ENCODE data around the gene NAALADL2. TPM values are rescaled to one million over a fixed set of nuclear protein-coding genes. Genes with fewer than 3 reads are reported as not detected.

NAALADL2 gene
- total RNA-seq, 1 experiment from 2014 or later, result 1.9 TPM

- no TSS peak for BruUV-seq (replicated peaks)
- Histone ChIP-seq H3K4me3 (ENCODE audit: low read length) (no peak overlapping the region), H4K20me1 (ENCODE audit: low read length) (no peaks in the 10 kb centered on the region), H3F3A (ENCODE audit: low read length, unreplicated experiment) (no peaks in the 10 kb centered on the region), H3K27me3 (ENCODE audit: low read length) (no peaks in the 10 kb centered on the region), H3K79me2 (ENCODE audit: low read length) (no peaks in the 10 kb centered on the region), H3K9me2 (replicated peaks; ENCODE audit: low read length) (no peaks in the 10 kb centered on the region), H3K36me3 (ENCODE audit: low read depth, low read length) (no peaks in the 10 kb centered on the region), H3K4me2 (ENCODE audit: low read length) (no peak overlapping the region), H3K27ac (ENCODE audit: low read length) (no peak overlapping the region), H3K9me3 (ENCODE audit: low read length) (no peaks in the 10 kb centered on the region), H2AFZ (ENCODE audit: low read length) (no peak overlapping the region), H3K4me1 (ENCODE audit: insufficient read depth, low read length) (no peaks in the 10 kb centered on the region), H3K9ac (ENCODE audit: low read length) (no peak overlapping the region)
- ChIA-PET POLR2A (ENCODE audit: unreplicated experiment) (no interaction called here), CTCF (no interaction called here)
- ATAC-seq (no peak), DNase-seq (no peak)
- TF ChIP-seq CTCF (conservative IDR thresholded peaks at IDR 0.05; ENCODE audit: low read depth, low read length) (no peak), EZH2phosphoT487 (IDR thresholded peaks at IDR 0.05; ENCODE audit: borderline replicate concordance, low read length) (no peak), EZH2 (IDR thresholded peaks at IDR 0.05; ENCODE audit: low read length, unreplicated experiment) (no peak)
- intact Hi-C loops (cut with micrococcal nuclease), result no loop called here
Measured at GRCh38 chr3:175852560-175852959, 993.4 kb downstream of the NAALADL2 start.

- no peaks in the 10 kb centered on the region for H3K79me2 ChIP-seq (ENCODE audit: low read length)
- no peak for ATAC-seq
- ChIA-PET CTCF (no interaction called here), POLR2A (ENCODE audit: unreplicated experiment) (no interaction called here)
- H3K36me3 ChIP-seq (ENCODE audit: low read depth, low read length), result no peaks in the 10 kb centered on the region
- H3F3A ChIP-seq (ENCODE audit: low read length, unreplicated experiment), result no peaks in the 10 kb centered on the region
- TF ChIP-seq CTCF (conservative IDR thresholded peaks at IDR 0.05; ENCODE audit: low read depth, low read length), result no peak
- no peak for TF ChIP-seq EZH2phosphoT487 (IDR thresholded peaks at IDR 0.05; ENCODE audit: borderline replicate concordance, low read length)
- no peak for TF ChIP-seq EZH2 (IDR thresholded peaks at IDR 0.05; ENCODE audit: low read length, unreplicated experiment)
- H3K4me2 ChIP-seq (ENCODE audit: low read length), result no peak overlapping the region
- no peak overlapping the region for H3K4me3 ChIP-seq (ENCODE audit: low read length)
- intact Hi-C loops (cut with micrococcal nuclease), result no loop called here
- no peak overlapping the region for H3K27ac ChIP-seq (ENCODE audit: low read length)
- no peak overlapping the region for H2AFZ ChIP-seq (ENCODE audit: low read length)
- H3K4me1 ChIP-seq (ENCODE audit: insufficient read depth, low read length), result no peaks in the 10 kb centered on the region
- DNase-seq, result no peak
- no peak overlapping the region for H3K9ac ChIP-seq (ENCODE audit: low read length)
- no peaks in the 10 kb centered on the region for H3K27me3 ChIP-seq (ENCODE audit: low read length)
- H3K9me2 ChIP-seq (replicated peaks; ENCODE audit: low read length), result no peaks in the 10 kb centered on the region
- no peaks in the 10 kb centered on the region for H3K9me3 ChIP-seq (ENCODE audit: low read length)
- BruUV-seq (replicated peaks), result no TSS peak
- H4K20me1 ChIP-seq (ENCODE audit: low read length), result no peaks in the 10 kb centered on the region
Measured at GRCh38 chr3:175857666-175858270, 998.6 kb downstream of the NAALADL2 start.

Small RNA genes within 50 kb of the gene (microRNA-seq; reads per million reads assigned to microRNA genes)
- not detected for gene MIR4789 (ENCODE audit: unreplicated experiment)
